Measurements from ENCODE around the gene PI16.

Gene PI16

DNA sequence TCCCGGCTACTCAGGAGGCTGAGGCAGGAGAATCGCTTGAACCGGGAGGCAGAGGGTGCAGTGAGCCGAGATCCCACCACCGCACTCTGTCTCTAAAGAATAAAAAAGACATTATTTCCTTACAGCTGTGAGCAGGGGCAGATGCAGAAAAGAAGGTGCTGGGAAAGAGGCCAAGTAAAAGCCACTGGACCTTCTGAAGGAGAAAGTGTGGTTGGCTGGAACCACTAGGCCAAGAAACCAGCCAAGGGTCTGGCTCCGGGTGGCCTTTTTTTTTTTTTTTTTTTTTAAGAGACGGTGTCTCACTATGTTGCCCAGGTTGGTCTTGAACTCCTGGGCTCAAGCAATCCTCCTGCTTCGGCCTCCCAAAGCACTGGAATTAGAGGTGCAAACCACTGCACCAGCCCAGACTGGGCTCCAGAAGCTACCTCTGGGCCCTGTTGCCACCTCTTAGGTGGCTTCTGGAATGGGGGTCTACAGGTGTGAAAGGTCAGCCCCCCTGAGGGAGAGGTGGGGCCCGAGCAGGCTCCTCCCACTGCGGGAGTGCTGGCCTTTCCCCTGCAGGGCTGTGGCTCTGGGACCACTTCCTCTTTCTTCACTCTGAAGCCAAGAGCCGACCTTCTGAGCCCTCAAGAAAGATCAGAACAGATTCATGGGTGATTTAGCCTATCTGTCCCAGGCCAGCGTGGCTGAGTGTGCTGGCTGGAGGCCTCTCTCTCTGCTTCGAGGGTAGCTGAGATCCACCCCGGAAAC is 50.7 kb downstream of the PI16 start, which contains the start of gene FGD2:
Gene FGD2 (plus strand): TSS at position 595 of the 750 bp plus-strand sequence. CDS start 163 bp downstream, outside the sequence.
- DNase-seq, result no peak

GRCh38 chr6:37005827-37006567 is 51.5 kb downstream of the PI16 start:
- no peak for DNase-seq

- DNase-seq, result no peak
These were observed 52.3 kb downstream of the PI16 start for GRCh38 chr6:37006793-37007339.

DNA sequence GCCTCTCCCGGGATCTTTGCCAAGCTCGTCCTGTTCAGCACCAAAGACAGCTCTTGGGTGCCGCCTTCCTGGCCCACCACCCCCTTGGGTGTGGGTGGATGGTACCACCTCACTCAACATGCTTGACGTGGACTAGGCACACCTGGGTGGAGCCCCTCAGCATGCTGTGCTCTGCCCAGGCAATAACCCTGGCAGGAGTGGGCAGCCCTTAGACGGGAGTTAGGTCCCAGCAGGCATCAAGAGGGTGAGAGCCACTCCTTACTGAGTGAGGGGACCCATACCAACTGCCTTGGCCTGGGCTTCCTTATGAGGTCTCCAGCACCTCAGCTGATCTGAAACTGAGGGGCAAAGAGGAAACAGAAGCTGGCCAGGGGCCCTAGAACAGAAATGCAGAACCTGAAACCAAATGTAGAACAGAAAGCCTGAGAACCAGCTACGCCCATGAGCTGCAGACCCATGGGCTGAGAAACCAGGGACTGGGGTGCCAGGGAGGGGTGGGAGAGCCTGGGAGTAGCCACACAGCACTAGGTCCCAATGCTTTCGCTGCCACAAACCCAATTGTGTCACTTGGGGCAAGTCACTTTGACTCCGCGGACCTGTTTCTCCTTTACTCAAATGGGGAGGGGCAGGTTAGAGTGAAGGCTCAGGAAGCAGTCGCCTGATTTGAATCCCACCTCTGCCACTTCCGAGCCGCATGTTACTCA is 53.0 kb downstream of the PI16 start:
- no peak for DNase-seq

DNA sequence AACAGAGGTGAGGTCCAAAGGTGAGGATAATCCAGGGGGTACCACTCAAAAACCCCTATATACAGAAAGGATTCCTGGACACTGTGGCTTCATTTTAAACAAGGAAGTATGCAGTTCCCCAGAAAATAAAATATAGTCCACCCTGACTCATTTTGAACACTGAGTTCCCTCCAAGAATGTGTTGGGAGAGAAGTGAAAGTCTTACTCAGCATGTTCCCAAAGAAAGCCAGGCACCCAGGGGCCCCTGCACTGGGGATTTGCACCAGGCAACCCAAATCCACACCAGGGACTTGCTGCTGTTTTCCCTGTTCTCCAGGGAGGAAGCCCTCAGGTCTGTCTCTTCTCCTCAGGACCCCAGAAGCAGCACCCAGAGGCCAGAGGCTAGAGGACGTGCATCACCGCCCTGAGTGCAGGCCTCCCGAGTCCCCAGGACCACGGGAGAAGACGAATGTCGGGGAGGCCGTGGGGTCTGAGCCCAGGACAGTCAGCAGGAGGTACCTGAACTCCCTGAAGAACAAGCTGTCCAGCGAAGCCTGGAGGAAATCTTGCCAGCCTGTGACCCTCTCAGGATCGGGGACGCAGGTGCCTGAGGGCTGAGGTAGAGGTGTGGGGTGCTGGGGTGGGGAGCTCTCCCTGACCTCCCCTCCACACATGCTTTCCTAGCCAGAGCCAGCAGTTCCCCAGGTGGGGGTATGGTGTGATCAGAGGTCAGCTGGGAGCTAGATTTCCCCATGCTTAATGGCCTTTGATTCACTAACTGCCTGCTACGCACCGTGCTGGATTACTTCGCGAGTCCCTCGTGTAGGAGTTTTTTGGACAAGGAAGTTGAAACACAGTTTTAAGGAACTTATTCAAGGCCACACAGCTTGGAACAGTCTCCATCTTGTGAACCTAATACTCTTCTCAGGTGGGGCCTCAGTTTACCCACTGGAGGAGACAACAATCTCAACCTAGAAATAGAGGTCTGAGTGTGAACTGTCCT is 54.2 kb downstream of the PI16 start:
- no peak for DNase-seq

DNA sequence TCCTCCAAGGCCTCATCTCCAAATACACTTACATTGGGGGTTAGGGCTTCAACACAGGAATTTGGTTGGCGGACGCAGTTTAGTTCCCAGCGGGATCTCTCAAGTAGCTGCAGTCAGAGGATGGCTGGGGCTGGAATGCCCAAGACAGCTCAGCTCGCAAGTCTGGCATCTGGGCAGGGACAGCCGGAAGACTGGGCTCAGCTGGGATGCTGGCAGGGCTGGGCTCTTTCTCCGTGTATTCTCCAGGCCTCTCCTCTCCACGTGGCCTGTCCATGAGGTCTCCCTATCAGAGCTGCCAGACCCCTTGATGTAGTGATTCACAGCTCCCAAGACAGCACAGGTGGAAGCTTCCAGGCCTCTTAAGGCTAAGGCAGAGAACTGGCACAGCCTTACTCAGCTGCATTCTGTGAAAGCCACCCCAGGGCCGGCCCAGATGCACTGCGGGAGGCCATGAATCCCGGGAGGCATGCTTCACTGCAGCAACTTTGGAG is 55.9 kb downstream of the PI16 start:
- no peak for DNase-seq

DNA sequence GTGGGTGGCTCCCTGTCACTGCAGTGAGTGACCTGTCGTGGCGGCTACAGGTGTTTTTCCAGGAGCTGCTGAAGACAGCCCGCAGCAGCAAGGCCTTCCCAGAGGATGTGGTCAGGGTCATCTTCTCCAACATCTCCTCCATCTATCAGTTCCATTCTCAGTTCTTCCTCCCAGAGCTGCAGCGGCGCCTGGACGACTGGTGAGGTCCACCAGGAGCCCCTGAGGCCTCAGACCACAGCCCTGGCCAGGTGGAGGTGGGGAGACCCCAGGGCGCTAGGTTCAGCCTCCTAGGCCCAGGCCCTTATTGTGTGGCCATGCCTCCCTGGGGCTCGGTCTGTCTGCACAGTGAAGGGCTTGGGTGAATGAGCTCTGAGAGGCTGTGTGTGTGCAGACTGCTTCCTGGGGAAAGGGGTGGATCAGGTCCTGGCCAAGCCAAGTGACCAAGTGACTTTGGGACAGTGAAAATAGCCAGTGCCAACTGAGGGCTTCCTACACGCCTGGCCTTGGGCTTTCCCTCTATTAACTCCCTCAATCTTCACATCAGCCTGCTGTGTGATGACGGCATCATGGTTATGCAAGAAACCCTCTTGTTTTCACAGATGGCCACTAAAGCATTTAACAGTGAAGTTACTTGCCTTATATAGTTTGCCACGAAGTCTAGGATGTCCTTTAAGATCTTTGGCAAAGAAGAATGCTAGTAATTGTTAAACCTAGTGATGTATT is 57.3 kb downstream of the PI16 start:
- no peak for DNase-seq

DNA sequence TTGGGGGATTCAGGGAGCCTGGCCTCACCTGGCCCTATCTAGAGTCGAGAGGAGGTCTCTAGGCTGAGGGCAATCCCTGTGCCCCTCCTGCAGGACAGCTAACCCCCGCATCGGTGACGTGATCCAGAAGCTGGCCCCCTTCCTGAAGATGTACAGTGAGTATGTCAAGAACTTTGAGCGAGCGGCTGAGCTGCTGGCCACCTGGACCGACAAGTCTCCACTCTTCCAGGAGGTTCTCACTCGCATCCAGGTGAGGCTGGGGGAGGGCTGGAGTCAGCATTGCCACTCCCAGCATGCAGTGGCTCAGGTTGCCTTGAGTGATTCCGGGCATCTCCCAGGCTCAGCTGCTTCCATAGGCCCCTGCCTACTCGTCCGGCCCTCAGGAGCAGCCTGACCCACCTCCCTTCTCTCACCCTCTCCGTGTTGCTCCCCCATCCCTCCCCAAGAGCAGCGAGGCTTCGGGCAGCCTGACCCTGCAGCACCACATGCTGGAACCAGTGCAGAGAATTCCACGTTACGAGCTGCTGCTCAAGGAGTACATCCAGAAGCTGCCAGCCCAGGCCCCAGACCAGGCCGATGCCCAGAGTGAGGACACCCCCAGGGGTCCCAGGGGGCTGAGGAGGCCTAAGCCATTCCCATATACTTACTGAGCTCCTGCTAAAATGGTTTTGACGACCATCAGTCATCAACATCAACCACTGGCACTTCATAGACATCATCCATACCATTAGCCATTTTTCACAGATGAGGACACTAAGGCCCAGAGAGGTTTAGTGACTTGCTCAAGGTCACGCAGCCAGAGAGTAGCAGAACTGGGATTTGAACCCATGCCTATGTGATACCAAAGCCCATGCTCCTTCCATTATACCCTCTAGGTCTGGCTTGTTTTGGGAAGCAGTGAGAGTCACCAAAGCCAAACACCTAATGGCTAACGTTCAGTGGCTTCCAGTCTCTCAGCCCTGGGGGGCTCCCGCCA is 59.3 kb downstream of the PI16 start:
- no peak for DNase-seq
